Osteocyte (in vitro differentiated cells): ENCODE data around the gene LOXHD1. TPM values are rescaled to one million over a fixed set of nuclear protein-coding genes. Genes with fewer than 3 reads are reported as not detected.

ENCODE experiments used
- DNase-seq: peaks from one replicate; pipeline ENCODE4 v3.0.0; 2021; ENCODE audit warnings: mixed read lengths; ENCODE audit not compliant: unreplicated experiment; ENCODE audit errors: extremely low spot score
- H3K27ac Mint-ChIP-seq: one replicate; pipeline ENCODE4 v1.8.0; 2021; ENCODE audit warnings: mild to moderate bottlenecking, mixed read lengths; ENCODE audit not compliant: unreplicated experiment
- H3K27me3 Mint-ChIP-seq: one replicate; pipeline ENCODE4 v1.8.0; 2021; ENCODE audit warnings: mixed read lengths; ENCODE audit not compliant: unreplicated experiment
- H3K36me3 Mint-ChIP-seq: one replicate; pipeline ENCODE4 v1.8.0; 2021; ENCODE audit warnings: mixed read lengths; ENCODE audit not compliant: unreplicated experiment
- H3K4me1 Mint-ChIP-seq: one replicate; pipeline ENCODE4 v1.8.0; 2021; ENCODE audit warnings: mixed read lengths; ENCODE audit not compliant: unreplicated experiment
- H3K4me3 Mint-ChIP-seq: one replicate; pipeline ENCODE4 v1.8.0; 2021; ENCODE audit warnings: mild to moderate bottlenecking, moderate library complexity, mixed read lengths; ENCODE audit not compliant: unreplicated experiment
- H3K9me3 Mint-ChIP-seq: one replicate; pipeline ENCODE4 v1.8.0; 2021; ENCODE audit warnings: mixed read lengths; ENCODE audit not compliant: unreplicated experiment
- total RNA-seq: library from RNA; stranded (reverse); gene quantifications from 2 replicates; pipeline ENCODE4 v1.2.1, GENCODE V29; 2021
- TF ChIP-seq, protein P1 (sequence below): fragments of 200-600 bp; sonication (generic); IDR thresholded peaks from 2 replicates; pipeline ENCODE4 v1.5.0; 2021; ENCODE audit warnings: antibody characterized with exemption, mild to moderate bottlenecking, moderate library complexity

Gene LOXHD1
- total RNA-seq, 1 donor from 2014 or later: not detected

DNA sequence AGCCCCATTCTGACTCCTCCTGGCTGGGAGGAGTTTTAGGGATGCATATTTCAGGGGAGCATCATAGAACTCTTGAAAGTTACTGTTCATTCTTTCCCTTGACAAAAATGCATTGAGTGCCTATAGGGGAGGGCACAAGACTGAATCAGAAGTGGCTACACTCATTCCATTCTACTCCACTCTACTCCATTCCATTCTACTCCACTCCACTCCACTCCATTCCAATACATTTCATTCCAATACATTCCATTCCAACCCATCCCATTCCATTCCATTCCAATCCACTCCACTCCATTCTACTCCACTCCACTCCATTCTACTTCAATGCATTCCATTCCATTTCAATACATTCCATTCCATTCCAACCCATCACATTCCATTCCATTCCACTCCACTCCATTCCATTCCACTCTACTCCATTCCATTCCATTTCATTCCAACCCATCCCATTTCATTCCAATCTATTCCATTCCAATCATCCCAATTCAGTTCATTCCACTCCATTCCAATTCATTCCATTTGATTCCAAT, 110.8 kb downstream of the LOXHD1 start:
- TF ChIP-seq, protein P1, sequence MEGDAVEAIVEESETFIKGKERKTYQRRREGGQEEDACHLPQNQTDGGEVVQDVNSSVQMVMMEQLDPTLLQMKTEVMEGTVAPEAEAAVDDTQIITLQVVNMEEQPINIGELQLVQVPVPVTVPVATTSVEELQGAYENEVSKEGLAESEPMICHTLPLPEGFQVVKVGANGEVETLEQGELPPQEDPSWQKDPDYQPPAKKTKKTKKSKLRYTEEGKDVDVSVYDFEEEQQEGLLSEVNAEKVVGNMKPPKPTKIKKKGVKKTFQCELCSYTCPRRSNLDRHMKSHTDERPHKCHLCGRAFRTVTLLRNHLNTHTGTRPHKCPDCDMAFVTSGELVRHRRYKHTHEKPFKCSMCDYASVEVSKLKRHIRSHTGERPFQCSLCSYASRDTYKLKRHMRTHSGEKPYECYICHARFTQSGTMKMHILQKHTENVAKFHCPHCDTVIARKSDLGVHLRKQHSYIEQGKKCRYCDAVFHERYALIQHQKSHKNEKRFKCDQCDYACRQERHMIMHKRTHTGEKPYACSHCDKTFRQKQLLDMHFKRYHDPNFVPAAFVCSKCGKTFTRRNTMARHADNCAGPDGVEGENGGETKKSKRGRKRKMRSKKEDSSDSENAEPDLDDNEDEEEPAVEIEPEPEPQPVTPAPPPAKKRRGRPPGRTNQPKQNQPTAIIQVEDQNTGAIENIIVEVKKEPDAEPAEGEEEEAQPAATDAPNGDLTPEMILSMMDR: no peak
- H3K4me1 Mint-ChIP-seq: no peaks in the 10 kb centered on the region
- no peaks in the 10 kb centered on the region for H3K9me3 Mint-ChIP-seq
- H3K27me3 Mint-ChIP-seq: no peaks in the 10 kb centered on the region
- DNase-seq: no peak
- H3K27ac Mint-ChIP-seq: no peak overlapping the region
- no peak overlapping the region for H3K4me3 Mint-ChIP-seq
- no peaks in the 10 kb centered on the region for H3K36me3 Mint-ChIP-seq

GRCh38 chr18:46542545-46542944, 114.5 kb downstream of the LOXHD1 start:
- DNase-seq: no peak
- Mint-ChIP-seq H3K27ac (no peak overlapping the region), H3K4me3 (no peak overlapping the region), H3K27me3 (no peaks in the 10 kb centered on the region), H3K4me1 (no peaks in the 10 kb centered on the region), H3K36me3 (no peaks in the 10 kb centered on the region), H3K9me3 (no peaks in the 10 kb centered on the region)
- TF ChIP-seq, protein P1: no peak

DNA sequence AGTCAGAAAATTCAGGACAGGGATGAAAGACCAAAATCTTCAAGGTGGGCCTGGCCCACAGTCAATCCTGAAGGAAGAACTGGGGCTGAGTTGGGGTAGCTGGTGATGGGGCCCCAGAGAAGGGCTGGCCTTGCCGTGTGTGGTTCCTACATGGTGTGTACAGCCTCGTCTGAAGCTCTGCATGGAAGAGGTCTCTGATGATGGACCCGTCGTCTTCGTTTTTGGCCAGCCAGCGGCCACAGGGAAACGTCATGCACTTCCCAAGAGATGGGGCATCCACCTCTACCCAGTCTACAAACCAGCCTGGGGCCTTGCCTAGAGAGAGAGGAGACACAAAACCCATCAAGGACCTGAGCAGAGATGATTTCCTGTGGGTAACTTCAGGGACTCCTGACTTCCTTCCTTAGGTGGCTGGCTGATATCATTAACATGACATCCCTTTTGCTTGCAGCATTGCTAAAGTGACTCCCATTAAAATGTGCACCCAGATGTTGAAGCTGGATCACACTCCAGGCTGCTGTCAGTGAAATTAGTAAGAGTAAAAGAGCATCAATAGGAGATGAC, 115.3 kb downstream of the LOXHD1 start:
- Mint-ChIP-seq H3K36me3 (no peaks in the 10 kb centered on the region), H3K27me3 (no peaks in the 10 kb centered on the region), H3K4me3 (no peak overlapping the region), H3K27ac (no peak overlapping the region), H3K4me1 (no peaks in the 10 kb centered on the region), H3K9me3 (no peaks in the 10 kb centered on the region)
- TF ChIP-seq, protein P1: no peak
- no peak for DNase-seq

GRCh38 chr18:46538376-46538775, 118.6 kb downstream of the LOXHD1 start:
- Mint-ChIP-seq H3K27me3 (no peaks in the 10 kb centered on the region), H3K4me1 (no peaks in the 10 kb centered on the region), H3K36me3 (no peaks in the 10 kb centered on the region), H3K9me3 (no peaks in the 10 kb centered on the region), H3K27ac (no peak overlapping the region), H3K4me3 (no peak overlapping the region)
- TF ChIP-seq, protein P1: no peak
- DNase-seq: no peak

GRCh38 chr18:46536215-46536874, 120.7 kb downstream of the LOXHD1 start:
- H3K9me3 Mint-ChIP-seq: no peaks in the 10 kb centered on the region
- no peaks in the 10 kb centered on the region for H3K27me3 Mint-ChIP-seq
- no peaks in the 10 kb centered on the region for H3K36me3 Mint-ChIP-seq
- TF ChIP-seq, protein P1: no peak
- H3K4me1 Mint-ChIP-seq: no peaks in the 10 kb centered on the region
- H3K27ac Mint-ChIP-seq: no peak overlapping the region
- DNase-seq: no peak
- H3K4me3 Mint-ChIP-seq: no peak overlapping the region
